GM18873 (cell line): ENCODE data around the gene NRXN3.

Experiments
- ATAC-seq: cut with Tn5 transposase; IDR thresholded peaks from one replicate; pipeline ENCODE4 v1.9.1; 2021; ENCODE audit warnings: mild to moderate bottlenecking, moderate library complexity, moderate number of reproducible peaks; ENCODE audit not compliant: unreplicated experiment, low FRiP score

Gene NRXN3

DNA sequence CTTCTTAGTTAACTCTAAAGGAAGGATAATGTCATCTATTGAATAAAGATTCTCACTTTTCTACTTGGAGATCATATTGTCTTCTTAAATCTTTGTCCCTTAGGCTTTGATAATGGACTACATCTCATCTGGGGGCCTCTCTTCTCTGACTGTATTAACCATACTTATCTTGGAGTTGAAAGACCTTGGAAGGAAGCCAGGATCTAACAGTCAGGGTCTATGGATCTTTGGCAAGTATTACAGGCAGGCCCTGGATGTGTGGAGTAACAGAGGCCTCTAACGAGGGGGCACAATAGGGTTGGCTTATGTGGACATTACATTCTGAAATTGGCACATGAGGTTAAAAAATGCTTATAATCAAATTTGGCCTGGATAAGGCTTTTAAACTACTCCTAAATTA lies 513.8 kb downstream of the NRXN3 start:
- no peak for ATAC-seq

DNA sequence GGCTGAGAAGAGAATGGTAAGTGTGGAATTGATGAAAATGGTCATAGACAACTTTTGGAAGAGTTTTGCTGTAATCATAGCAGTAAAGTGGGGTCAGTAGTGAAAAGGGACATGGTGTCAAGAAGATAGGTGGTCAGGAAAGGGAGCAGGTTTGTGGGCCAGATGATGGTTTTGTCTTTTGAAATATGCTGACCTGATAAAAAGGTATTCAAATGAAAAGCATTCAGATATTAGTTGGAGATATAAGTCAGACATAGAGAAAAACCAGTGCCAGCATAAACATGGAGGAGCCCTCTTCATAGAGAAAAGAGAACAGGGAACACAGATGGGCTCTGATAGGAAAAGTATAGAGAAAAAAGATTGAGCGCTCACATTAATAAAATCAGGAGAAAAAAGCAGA lies 518.3 kb downstream of the NRXN3 start:
- no peak for ATAC-seq

DNA sequence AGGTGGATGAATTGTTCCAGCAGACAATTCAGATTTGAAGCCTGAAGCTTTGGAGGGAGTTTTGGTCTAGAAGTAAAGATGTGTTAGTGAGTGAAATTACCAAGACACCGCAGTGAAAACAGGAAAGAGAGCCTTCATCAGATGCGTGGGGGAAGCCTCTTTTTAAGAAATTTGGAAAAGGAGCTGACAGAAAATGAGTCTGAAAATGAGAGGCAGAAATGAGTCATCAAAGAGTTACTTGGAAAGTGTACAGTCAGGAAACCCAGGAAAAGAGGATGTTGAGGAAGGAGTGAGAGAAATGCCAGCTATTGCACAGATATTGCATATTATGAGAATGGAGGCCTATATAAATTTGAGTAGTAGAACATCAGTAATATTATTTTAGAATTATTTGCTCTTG lies 520.7 kb downstream of the NRXN3 start:
- ATAC-seq, result no peak

DNA sequence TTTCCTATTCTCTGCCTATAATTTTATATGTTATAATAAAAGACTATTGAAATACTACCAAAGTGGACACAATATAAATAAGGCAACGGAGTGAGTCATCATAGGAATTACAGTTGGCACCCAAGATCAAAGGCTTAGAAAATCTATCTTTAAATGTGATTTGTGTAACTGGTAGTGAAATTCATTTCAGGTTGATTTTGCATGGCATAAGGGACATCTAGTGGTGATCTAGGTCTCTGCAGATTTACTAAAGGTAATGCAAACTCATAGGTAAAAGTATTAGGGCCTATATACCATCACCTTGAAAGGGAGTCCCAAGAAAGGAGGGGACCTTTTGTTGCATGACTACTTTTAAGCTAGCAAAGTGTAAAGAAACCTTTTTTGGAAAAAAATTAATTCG lies 527.2 kb downstream of the NRXN3 start:
- no peak for ATAC-seq

DNA sequence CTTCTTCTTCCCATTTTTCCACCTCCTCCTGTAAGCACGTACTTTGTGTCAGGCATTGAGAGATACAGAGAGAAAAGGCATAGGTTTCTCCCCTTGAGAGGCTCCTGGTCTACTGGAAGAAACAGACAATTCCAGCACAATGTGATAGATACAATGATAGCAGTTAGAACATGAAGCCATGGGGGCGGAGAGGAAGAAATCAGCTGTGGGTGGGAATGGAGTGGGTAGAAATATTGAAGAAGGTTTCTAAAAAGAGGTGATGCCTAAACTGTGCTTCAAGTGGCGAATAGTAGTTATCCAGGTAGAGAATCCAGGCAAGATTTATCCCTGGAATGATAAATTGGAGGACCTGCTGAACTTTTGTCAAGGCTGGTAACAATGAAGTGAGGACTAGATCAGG lies 528.8 kb downstream of the NRXN3 start:
- ATAC-seq, result no peak

DNA sequence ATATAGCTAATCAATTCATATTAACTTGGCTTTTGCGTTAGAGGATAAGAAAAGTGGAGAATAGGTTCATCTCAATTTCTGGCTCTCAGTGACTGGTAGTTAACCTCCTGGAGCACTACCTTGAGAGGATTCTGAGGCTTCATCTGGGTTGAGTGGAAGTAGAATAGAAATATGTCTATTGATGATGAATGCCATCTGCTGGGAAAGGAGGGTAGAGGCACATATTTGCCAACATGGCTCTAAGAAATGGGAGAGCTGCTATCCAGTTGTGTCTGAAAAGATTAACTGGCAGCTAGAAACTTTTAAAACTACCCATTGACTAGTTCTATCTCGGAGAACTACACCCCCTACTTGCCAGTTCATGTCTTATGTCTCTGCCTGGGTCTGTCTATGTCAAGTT lies 530.1 kb downstream of the NRXN3 start:
- ATAC-seq, result no peak

DNA sequence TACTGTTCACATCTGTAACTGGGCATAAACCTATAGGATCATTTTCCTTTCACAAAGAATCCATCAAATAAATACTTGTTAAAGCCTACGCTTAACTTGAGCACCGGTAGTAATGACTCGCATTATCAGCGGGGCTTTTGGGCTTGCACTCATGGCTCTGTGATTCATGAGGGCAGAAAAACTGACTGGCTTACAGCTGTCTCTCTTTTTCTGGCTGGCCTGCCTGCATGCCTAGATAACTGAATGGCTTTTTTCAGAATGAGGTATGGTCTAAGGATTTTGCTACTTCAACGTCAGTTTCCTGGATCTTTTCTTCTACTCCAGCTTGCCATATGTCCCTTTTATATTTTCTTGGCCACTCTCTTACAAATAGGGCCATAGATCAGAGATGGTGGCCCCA lies 531.1 kb downstream of the NRXN3 start:
- no peak for ATAC-seq

- no peak for ATAC-seq
These were observed 534.8 kb downstream of the NRXN3 start for GRCh38 chr14:78704965-78705364.

DNA sequence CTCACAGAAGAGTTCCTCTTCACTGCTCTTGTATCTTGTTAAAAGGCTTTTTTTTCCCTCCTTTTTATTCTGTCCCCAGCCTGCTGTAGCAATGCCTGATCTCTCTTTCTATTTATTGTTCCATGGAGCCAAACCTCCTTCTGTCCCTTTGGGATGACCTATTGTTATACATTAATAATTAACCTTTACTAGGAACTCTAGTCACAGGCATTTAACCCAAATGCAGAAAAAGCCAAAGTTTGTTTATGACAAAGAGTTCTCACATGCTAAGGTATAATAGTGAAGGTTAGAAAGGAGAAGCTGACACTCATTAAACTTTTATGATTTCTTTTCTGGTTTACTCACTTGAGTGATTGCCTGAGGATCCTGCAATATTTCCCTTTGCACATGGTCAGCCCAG lies 535.8 kb downstream of the NRXN3 start:
- no peak for ATAC-seq

DNA sequence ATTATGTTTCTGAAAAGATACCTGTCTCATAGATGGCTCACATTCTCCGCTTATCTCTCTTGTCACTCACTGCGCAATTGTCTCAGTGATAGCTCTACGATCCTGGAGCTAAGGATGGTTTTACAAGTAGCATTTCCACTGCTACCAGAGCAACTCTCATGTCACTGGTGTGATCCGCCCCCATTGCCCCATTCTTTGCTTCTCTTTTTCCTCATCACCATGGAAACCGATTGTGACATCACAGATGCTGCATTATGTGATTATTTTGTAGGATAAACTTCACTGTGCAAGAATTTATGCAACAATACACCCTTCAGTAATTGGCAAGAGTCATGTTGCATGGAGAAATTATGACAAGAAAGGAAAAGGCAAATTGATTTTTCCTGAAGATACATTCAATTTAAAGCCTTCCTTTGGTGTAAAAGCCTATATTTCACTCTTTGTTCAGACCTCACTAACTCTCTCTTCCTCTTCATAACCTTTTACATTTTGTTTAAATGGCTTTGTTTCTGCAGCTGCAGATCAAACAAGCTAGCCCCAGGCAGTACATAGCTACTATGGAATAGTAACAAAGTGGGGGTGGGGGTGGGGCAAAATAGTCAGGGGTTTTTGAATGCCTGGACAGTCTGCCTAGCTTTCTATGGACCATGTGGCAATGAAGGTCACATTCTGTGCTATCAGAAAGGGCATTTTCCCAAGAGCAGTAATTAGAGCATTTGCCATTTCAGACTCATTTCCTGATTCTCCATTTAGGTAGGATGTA lies 539.8 kb downstream of the NRXN3 start:
- no peak for ATAC-seq

- no peak for ATAC-seq
These were observed 540.8 kb downstream of the NRXN3 start for GRCh38 chr14:78710963-78711362.

DNA sequence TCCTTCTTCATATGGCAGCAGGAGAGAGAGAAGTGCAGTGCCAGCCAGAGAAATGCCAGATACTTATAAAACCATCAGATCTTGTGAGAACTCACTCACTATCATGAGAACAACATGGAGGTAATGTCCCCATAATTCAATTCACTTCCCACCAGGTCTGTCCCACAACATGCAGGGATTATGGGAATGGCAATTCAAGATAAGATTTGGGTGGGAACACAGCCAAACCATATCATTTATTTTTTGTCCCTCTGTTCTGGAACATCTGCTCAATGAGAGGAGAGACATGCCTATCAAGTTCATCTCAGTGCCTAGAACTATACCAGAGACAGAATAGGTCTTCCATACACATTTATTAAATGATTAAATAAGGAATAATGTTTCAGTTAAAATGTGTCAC lies 543.5 kb downstream of the NRXN3 start:
- ATAC-seq, result no peak

DNA sequence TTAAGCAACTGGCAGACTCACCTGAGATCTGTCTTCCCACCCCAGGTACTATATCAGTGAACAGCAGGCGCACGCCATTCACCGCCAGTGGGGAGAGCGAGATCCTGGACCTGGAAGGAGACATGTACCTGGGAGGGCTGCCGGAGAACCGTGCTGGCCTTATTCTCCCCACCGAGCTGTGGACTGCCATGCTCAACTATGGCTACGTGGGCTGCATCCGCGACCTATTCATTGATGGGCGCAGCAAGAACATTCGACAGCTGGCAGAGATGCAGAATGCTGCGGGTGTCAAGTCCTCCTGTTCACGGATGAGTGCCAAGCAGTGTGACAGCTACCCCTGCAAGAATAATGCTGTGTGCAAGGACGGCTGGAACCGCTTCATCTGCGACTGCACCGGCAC lies 544.5 kb downstream of the NRXN3 start:
- ATAC-seq, result no peak

DNA sequence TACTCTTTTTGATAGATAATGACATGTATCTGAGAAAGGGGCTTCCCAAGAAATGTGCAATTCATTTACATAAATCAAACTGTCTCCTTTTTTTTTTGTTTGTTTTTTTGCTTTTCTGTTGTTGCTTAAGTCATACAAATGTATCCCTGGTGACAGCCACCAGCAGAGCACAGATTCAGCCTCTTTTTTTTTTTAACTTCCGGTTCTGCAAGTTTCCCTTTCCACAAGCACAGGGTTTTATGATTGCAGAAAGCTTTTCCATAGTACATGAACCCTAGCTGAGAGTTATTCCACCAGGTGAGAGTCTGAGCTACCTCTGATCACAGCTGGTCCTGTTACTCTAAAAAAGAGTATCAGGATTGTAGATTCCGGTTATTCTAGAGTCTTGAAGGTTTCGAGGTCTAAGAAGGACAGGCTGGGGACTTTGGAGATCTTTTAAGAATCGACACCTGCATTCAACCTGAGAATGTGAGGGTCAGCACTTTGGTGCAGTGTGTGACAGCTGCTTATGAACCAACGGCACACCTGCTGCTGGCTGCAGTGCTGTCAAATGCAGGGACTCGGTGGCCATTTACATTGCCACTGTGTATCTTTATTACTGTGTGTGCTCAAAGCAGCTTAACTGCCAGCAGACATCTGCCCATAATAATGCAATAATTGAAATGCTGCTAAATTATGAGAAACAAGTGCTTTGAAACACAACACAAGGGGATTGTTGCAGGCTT lies 551.7 kb downstream of the NRXN3 start:
- no peak for ATAC-seq

- no peak for ATAC-seq
These were observed 554.9 kb downstream of the NRXN3 start for GRCh38 chr14:78725086-78725485.

DNA sequence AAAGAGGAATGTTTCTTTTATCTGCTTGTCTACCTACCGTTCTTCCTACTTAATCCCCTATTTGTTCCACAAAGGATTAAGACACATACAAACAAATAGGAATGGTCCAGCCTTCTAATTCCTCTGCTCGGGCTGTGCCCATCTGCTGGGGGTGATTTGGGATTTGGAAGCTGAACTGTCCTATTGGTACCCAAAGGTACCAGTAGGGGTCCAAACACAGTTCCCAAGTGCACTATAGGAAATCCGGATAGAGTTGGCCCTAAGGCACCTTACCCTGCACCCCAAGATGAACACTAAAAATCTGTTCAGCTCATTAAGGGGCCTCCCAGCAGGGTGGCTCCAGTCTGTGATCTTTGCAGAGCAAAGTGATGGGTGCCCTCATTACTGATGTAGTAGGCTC lies 566.9 kb downstream of the NRXN3 start:
- ATAC-seq, result no peak

- no peak for ATAC-seq
These were observed 567.4 kb downstream of the NRXN3 start for GRCh38 chr14:78737601-78738000.

- ATAC-seq, result no peak
These were observed 576.0 kb downstream of the NRXN3 start for GRCh38 chr14:78746086-78746595.

GRCh38 chr14:78747813-78748212 lies 577.6 kb downstream of the NRXN3 start:
- ATAC-seq, result no peak

- ATAC-seq, result no peak
These were observed 582.5 kb downstream of the NRXN3 start for GRCh38 chr14:78752518-78753188.

DNA sequence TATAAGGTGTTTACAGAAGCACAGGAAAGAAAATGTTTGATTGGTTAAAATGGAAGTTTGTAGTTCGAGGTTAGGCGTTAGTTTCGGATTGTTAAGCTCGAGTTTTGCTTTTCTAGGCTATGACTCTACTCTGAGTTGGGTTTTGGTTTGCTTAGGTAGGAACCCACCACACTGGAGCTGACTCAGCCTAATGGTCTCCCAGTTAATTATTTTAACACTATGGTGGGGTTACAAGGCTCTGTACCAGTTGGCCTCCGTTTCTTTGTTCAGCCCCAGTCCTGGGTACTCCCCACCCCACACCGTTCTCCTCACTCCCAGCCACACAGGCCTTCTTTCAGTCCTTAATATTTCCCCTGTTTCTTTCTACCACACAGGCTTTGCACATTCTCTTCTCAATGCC lies 583.9 kb downstream of the NRXN3 start:
- ATAC-seq, result no peak
